NCI-H2227 treated with DMSO at 0.1 percent for 48 hours (cell line): ENCODE results near the gene GID4.
"Not testable (repeated sequence)": the region's sequence is repeated elsewhere in the genome, so short reads cannot be mapped to it uniquely, and the experiment has no call there.

ENCODE experiments used
- DNase-seq: peaks from one replicate; lab custom pipeline; 2025; lab: John Stamatoyannopoulos, UW

Gene GID4

GRCh38 chr17:18038861-18039534, at the start of gene GID4, which contains the start of gene ATPAF2:
Gene GID4 (plus strand): TSS chr17:18039408. CDS start chr17:18039465, 57 bp downstream.
Gene ATPAF2 (minus strand): TSS chr17:18039168. CDS start chr17:18039013, 155 bp downstream.
- DNase-seq, result peak; percentile 97

- no peak for DNase-seq
Observed at GRCh38 chr17:17989618-17990017, 49.6 kb upstream of the GID4 start.

DNA sequence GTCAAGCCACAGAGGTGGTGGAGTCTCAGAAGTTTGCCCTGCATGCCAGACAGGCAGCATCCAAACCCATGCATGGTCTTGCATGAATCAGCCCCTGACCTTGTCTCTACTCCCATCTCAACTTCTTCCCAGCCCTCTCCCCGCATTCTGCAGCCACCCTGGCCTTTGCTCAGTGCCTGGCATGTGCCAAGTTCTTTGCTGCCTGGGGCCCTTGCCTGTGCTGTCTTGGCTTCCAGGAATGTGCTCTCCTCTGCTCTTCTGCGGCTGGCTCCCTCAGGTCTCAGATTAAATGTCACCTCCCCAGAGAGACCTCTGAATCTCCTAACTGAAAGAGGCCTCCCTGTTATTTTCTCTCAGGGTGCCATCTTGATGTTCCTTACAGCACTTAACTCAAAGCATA, 48.9 kb upstream of the GID4 start:
- no peak for DNase-seq

DNA sequence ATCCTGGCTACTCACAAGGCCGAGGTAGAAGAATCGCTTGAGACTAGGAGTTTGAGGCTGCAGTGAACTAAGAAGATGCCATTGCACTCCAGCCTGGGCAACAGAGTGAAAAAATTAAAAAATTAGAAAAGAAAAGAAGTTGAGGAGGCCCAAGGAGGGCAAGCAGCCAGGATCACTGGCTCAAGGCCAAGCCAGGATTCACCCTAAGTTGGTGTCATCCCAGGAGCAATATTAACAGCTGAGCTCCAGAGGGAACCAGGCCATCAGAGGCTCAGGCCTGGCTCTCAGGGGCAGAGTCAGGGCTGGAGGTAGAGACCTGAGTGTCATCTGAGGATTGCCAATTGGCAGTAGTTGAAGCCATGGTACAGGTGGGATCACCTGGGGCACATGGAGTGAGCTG, 45.8 kb upstream of the GID4 start:
- no peak for DNase-seq

DNA sequence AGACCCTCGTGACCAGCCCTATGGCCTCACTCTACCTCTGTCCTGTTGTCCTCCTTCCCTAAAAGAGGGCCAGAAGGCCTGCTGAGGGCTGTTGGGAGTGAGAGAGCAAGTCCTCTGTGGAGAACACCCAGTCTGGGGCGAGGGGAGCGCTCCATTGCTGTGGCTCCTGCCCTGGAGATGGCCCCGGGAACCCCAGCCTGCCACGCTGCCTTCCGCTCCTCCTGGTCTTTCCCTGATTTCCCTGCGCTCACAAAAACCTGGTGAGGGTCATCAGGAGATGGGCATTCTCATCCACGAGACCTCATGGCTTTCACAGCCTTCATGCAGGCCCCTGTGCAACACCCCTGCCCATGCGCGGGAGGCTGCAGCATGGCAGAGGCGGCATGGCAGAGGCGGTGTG, 45.4 kb upstream of the GID4 start:
- DNase-seq, result no peak

DNA sequence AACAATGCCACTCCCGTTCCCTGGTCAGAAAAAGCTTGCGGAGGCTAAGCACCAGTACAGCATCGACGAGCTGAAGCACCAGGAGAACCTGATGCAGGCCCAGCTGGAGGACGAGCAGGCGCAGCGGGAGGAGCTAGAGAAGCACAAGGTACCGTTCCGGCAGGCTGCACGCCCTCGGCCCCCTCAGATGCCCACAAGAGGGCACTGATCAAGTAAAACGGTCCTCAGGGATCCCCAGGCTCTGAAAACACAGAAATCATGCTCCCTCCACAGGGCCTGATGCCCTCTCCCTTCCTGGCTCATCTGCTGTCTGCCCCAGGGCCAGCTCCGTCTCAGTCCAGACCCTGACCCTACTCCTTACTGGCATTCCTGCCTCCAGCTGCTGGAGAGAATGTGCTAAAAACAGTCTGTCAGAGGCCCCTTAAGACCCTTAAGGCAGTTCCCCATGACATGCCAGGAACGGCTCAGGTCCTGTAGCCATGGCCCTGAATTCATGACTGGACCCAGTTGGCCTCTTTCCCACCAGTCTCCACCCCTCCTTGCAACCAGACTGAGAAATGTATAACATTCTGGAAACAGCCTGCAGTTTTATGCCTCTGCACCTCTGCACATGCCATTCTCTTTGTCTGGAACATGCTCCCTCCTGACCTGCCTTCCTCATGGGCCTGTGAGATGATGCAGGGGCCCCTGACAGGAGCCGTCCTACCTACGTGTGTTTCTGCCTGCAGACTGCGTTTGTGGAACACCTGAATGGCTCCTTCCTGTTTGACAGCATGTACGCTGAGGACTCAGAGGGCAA, 44.7 kb upstream of the GID4 start:
- no peak for DNase-seq

DNA sequence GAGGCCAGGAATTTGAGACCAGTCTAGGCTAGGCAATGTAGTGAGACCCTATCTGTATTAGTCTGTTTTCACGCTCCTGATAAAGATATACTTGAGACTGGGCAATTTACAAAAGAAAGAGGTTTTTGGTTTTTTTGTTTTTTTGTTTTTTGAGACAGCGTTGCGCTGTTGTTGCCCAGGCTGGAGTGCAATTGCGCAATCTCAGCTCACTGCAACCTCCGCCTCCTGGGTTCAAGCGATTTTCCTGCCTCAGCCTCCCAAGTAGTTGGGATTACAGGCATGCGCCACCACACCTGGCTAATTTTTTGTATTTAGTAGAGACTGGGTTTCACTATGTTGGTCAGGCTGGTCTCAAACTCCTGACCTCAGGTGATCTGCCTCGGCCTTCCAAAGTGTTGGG, 43.3 kb upstream of the GID4 start:
- DNase-seq, result not testable (repeated sequence)

DNA sequence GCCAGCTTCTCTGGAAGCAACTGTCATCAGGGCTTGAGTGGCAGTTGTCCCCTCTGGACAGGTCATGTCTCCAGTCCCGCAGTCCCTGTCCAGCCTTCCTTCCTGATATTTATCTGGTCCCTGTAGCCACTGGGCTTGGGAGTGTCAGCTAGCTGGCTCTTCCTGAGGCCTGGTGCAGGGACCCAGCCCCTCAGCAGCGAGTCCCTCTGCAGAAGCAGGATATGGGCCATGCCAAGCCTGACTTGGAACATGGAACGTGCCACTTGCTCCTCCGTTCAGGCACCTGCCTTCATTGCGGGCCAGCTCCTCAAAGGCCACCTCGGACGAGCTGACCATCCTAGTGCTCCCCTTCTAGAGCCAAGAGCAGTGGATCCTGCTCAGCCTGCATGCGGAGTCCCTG, 40.3 kb upstream of the GID4 start:
- no peak for DNase-seq

GRCh38 chr17:17999364-18000029, 39.7 kb upstream of the GID4 start:
- DNase-seq, result no peak

- no peak for DNase-seq
Observed at GRCh38 chr17:18000030-18000408, 39.2 kb upstream of the GID4 start.

DNA sequence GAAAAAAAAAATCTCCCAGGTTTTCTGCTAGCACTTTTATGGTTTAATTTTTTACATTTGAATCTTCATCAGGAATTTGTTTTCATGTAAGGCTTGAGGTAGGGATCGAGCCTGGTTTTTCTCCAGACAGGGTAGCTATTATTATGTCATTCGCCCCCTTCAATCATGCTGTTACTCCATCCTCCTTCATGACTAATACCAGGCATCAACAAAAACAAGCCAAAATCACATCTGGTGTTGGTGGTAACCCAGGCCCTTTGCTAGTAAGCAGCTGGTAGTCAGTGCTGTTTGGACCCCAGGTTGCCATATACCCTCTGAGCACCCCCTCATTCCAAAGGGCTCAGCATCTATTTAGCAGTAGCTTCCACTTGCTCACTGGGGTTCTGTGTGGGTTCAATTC, 37.0 kb upstream of the GID4 start:
- DNase-seq, result no peak

DNA sequence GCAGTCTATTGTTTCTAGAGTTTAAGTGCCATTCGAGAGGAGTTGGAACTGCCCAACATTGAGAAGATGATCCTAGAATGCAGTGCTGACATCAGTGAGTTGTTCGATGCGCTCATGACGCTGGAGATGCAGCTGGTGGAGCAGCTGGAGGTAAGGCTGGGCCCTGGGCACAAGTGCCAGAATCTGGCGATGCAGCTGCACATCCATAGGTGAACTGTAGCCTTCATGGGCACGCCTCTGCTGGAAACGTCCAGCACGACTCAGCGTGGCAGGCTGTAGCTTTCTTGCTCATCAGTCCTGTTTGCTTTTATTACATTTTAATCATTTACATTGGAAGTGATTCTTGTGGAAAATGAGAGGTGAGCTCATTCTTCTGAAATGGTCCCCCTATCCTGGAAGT, 34.9 kb upstream of the GID4 start:
- no peak for DNase-seq

DNA sequence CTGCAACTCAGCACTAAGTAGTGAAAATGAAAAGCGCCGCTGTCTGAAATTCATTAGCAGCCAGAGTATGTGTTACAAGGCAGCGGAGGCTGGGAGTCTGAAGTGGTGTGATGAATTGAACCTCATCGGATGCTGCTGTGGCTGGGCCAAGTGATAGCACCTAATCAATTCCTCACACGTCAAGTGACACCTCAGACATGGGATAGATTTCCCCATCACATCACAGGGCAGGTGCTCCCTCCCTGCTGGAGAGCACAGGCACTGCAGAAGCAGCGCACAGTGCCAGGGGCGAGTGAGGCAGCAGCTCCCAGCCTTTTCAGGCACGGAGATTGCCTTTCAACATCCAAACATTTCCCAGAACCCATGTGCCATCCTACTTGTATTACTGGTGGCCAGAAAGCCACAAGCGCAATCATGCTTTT, 34.3 kb upstream of the GID4 start:
- DNase-seq, result no peak

GRCh38 chr17:18005496-18005895, 33.7 kb upstream of the GID4 start:
- DNase-seq, result no peak

DNA sequence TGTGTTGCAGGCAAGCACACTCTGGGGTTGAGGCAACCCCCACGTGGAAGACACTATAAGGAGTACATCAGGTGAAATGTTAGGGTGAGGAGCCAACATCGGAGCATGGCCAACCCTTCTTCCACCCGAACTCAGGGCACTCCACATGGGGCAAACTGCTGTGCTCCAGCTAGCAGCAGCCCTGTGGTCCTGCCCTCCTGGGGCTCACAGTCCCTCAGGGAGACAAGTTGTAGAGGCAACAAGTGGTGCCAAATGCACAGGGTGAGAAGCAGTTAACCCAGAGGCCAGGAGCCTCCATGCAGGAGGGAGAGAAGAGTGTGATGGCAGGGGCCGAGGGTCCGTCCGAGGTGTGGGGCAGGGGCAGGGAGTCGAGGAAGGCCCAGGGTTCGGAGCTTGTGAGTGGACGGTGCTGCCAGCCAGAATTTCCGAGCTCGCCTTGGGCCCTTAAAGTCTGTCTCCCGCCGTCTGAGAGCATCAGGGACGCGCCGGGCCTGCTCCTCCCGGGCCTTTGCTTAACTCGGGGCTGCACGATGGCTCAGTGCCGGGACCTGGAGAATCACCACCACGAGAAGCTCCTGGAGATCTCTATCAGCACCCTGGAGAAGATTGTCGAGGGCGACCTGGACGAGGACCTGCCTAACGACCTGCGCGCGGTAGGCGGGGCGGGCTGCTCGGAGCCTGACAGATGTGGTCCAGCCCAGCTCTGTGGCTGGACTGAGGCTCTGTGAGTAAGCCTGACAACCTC, 32.5 kb upstream of the GID4 start:
- no peak for DNase-seq

GRCh38 chr17:18008496-18009268, 30.5 kb upstream of the GID4 start:
- DNase-seq, result no peak

DNA sequence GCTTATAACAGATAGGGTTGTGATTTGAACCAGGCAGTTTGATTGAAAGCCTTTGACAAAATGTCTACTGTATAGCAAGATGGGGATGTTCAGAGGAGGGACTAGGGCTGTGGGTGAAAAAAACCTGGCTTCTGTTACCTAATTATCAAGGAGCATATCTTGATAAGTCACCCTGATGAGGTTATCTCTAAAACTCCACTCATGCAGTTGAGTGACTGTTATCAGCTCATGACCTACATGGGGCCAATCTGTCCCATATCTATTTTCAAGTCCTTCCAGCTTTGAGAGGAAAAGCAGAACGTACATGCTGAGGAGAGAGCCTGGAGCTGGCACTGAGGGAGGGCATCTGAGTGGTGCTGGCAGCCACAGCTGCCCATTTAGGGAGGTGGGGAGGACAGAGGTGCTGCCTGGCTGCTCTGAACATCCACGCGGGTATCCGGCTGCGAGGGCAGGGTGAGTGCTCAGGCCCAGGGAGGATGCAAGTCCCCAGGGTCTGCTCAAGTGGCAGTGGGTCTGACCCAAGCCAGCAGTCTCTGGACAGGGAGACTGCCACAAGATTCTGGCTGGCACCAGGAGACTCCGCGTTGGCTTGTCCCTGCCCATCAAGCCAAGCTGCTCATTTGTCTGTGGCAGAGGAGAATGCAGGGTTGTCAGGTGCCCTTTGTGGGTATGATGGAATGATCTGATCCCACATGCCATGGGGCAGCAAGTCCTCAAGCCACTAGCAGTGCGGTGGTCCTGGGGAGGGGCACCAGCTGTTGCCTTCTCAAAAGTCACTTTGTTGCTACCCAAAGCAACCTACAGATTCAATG, 29.4 kb upstream of the GID4 start:
- no peak for DNase-seq

DNA sequence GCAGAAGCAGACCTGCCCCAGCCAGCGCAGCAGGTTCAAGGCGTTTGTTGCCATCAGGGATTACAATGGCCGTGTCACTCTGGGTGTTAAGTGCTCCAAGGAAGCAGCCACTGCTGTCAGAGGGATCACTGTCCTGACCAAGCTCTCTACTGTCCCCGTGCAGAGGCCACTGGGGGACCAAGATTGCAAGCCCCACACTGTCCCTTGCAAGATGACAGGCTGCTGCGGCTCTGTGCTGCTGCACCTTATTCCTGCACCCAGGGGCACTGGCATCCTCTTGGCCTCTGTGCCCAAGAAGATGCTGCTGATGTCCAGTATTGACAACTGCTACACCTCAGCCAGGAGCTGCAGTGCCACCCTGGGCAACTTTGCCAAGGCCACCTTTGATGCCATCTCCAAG, 27.9 kb upstream of the GID4 start:
- DNase-seq, result no peak

DNA sequence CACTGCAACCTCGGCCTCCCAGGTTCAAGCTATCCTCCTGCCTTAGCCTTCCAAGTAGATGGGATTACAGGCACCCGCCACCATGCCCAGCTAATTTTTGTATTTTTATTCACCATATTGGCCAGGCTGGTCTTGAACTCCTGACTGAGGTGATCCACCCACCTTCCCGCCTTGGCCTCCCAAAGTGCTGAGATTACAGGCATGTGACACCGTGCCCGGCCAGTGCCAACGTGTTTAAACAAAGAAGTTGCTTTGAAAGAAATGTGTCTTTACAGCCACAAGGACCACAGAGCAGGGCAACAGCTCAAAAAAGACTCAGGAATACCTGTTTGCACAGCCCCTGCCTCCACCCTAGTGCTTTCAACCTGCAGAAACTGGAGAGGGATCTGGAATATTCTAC, 25.2 kb upstream of the GID4 start:
- DNase-seq, result no peak

DNA sequence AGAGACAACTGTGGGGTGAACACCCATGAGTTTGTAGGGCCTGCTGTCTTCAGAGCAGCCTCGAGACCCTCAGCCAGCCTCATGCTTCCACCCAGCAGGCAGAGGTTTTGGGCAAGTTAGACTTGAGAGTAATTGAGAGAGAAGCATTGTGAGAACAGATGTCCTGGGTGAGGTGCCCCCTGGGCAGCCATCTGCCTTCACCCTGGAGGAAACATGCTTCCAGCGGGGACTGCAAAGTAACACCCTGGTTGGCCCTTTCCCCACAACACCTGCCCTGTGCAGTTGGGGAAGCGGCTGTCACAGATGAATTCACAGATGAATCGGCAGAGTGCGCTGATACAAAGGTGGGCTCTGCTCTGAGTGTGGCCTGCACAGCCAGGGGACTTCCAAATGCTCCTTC, 23.6 kb upstream of the GID4 start:
- no peak for DNase-seq

DNA sequence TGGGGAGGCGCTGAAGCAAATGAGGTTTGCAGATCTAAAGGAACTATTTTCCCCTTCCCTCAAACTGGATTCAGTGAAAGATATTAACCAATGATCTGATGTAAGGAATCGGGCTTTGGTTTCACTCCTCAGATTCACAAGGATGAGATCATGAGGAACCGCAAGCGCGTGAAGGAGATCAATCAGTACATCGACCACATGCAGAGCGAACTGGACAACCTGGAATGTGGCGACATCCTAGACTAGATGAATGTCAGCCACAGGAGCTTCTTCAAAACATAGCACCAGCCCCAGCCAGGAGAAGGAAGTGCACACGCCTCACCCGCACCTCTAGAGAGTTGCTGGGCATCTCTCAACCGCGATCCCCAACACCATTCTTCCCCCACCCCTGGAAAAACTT, 22.8 kb upstream of the GID4 start:
- DNase-seq, result no peak
